ENCODE data around the gene CACNA2D2. TPM values are rescaled to one million over a fixed set of nuclear protein-coding genes. Genes with fewer than 3 reads are reported as not detected.

Gene CACNA2D2
- 22.0 to 23.4 TPM (median 22.3 TPM) in 3 replicates for total RNA-seq (2021)
- Bru-seq, nascent RNA: percentile 44 among the genes with signal in this experiment
- long read RNA-seq, experiment 1, full-length matches to known transcripts: 18 of 53 reads
- long read RNA-seq, experiment 1, partial matches to known transcripts: 19 of 53 reads
- long read RNA-seq, experiment 1, other reads (novel, unspliced or antisense): 16 of 53 reads
- long read RNA-seq, experiment 2, full-length matches to known transcripts: 3 of 25 reads
- long read RNA-seq, experiment 2, partial matches to known transcripts: 9 of 25 reads
- long read RNA-seq, experiment 2, other reads (novel, unspliced or antisense): 13 of 25 reads
- long read RNA-seq, experiment 3, partial matches to known transcripts: 1 of 1 reads
- long read RNA-seq, experiment 3, other reads (novel, unspliced or antisense): 0 of 1 reads

GRCh38 chr3:50503504-50504342 is at the start of gene CACNA2D2:
Gene CACNA2D2, minus strand, starts transcription at chr3:50503634. Its CDS starts 211 bp downstream, at chr3:50503423.
- no peak within 1 kb of the TSS for H3K27ac Mint-ChIP-seq
- TF ChIP-seq ZNF671 (CRISPR knock-in tag; IDR thresholded peaks at IDR 0.05): no peak
- TF ChIP-seq CREB1 (CRISPR knock-in tag; IDR thresholded peaks at IDR 0.05): no peak
- TF ChIP-seq RORB (CRISPR knock-in tag; IDR thresholded peaks at IDR 0.05): no peak
- no peak for TF ChIP-seq ATF1 (CRISPR knock-in tag; IDR thresholded peaks at IDR 0.05)
- TF ChIP-seq ARID4B (CRISPR knock-in tag; IDR thresholded peaks at IDR 0.05; ENCODE audit: borderline replicate concordance): no peak
- TF ChIP-seq ZNF512 (CRISPR knock-in tag; IDR thresholded peaks at IDR 0.05; ENCODE audit: borderline replicate concordance): no peak
- TF ChIP-seq PRDM15 (CRISPR knock-in tag; IDR thresholded peaks at IDR 0.05): no peak
- no peak for TF ChIP-seq ZNF425 (CRISPR knock-in tag; conservative IDR thresholded peaks at IDR 0.05)
- TF ChIP-seq SP1 (CRISPR knock-in tag; conservative IDR thresholded peaks at IDR 0.05): peak; percentile 38; the same call in 1 of the 2 replicates
- TF ChIP-seq PRRX2 (CRISPR knock-in tag; IDR thresholded peaks at IDR 0.05): 0 out of 2 replicates have a peak, but pooled peaks have one; percentile 29
- TF ChIP-seq ETV6 (CRISPR knock-in tag; IDR thresholded peaks at IDR 0.05): no peak
- no peak for TF ChIP-seq JUN (CRISPR knock-in tag; IDR thresholded peaks at IDR 0.05)
- TF ChIP-seq OVOL2 (CRISPR knock-in tag; IDR thresholded peaks at IDR 0.05; ENCODE audit: borderline replicate concordance): no peak
- no peak for TF ChIP-seq SOX15 (CRISPR knock-in tag; IDR thresholded peaks at IDR 0.05)
- peaks cover 15% of the 10 kb centered on the region for H3K4me1 Mint-ChIP-seq
- H3K27me3 Mint-ChIP-seq (ENCODE audit: low read depth): peaks cover 39% of the 10 kb centered on the region
- peak; percentile 80 for ATAC-seq
- no peaks in the 10 kb centered on the region for H3K9me3 Mint-ChIP-seq
- DNase-seq (ENCODE audit: low spot score): peak; percentile 79
- no peaks in the 10 kb centered on the region for H3K36me3 Mint-ChIP-seq
- peak within 1 kb of the TSS; percentile 73 for H3K4me3 Mint-ChIP-seq
- CTCF ChIA-PET: interaction anchor here (0.6 to 3.1 kb wide), 11 partner anchors 13 to 153 kb away, joined by 3 to 16 read pairs (median 5); partner anchors contain the start of genes CYB561D2, HEMK1 and NPRL2
- POLR2A ChIA-PET: no interaction called here
